ENCODE data around the gene ZNF76.

ZNF76 gene

GRCh38 chr6:35237476-35237875, 22.1 kb upstream of the ZNF76 start:
- DNase-seq (ENCODE audit: low spot score) = no peak

GRCh38 chr6:35238843-35239289, 20.7 kb upstream of the ZNF76 start:
- no peak for DNase-seq (ENCODE audit: low spot score)

DNA sequence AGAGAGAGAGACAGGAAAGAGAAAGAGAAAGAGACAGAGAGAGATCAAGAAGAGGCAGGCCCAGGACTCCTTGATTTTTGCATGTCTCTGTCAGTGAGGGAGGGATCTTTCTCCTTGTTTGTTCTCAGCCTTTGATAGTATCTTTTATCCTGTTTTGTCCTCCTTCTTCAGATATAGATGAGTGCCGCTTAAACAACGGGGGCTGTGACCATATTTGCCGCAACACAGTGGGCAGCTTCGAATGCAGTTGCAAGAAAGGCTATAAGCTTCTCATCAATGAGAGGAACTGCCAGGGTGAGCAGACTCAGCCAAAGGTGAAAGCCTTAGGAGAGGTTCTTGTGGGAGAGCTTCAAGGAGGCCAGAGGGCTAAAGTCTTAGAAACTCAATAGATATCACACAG, 20.0 kb upstream of the ZNF76 start:
- DNase-seq (ENCODE audit: low spot score) = no peak

DNA sequence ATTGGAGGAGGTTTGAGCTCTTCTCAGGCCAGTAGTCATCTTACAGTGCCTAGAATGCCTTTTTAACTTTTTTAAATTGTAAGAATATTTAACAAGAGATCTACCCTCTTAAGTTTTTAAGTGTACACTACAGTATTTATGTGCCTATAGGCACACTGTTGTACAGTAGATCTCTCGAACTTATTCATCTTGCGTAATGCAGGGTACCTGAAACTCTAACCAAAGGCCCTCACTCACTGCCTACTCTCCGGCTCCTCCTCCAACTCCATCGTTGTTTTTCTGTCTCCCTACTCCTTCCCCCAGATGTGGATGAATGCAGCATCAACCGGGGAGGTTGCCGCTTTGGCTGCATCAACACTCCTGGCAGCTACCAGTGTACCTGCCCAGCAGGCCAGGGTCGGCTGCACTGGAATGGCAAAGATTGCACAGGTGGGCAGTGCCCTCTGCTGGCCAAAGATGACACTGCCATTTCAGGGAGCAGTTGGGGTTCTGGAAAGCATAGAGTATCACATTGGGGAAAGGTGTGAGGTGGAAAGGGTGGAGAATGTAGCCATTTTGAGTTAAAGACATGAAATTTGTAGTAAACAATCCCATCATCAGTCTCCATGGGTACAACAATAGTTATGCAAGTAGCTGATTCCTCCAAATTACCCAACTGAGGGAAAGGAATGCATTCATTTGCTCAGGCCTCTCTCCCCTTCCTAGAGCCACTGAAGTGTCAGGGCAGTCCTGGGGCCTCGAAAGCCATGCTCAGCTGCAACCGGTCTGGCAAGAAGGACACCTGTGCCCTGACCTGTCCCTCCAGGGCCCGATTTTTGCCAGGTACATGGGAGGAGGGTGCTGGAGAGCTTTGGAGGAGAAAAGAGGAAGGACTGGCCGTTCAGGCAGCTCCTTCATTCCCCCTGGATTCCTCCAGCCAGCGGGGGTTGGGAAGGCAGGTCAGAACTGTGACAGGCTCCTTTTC, 18.4 kb upstream of the ZNF76 start:
- peak; percentile 82 for DNase-seq (ENCODE audit: low spot score)

- DNase-seq (ENCODE audit: low spot score) = no peak
Observed at GRCh38 chr6:35242486-35242885, 17.0 kb upstream of the ZNF76 start.

DNA sequence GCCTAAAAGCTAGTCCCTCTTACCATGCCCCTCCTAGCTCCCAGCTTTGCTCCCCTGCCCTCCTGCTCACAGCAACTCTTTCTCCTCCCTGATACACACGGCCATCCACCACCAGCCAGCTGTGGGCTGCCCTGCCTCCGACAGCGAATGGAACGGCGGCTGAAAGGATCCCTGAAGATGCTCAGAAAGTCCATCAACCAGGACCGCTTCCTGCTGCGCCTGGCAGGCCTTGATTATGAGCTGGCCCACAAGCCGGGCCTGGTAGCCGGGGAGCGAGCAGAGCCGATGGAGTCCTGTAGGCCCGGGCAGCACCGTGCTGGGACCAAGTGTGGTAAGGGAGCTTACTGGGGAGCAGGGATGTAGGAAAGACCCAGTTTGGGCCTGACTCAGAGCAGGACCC, 16.6 kb upstream of the ZNF76 start:
- no peak for DNase-seq (ENCODE audit: low spot score)

- DNase-seq (ENCODE audit: low spot score) = no peak
Observed at GRCh38 chr6:35243386-35243958, 16.1 kb upstream of the ZNF76 start.

- DNase-seq (ENCODE audit: low spot score) = no peak
Observed at GRCh38 chr6:35244551-35244950, 15.0 kb upstream of the ZNF76 start.

- DNase-seq (ENCODE audit: low spot score) = no peak
Observed at GRCh38 chr6:35247642-35248231, 11.8 kb upstream of the ZNF76 start.

- no peak for DNase-seq (ENCODE audit: low spot score)
Observed at GRCh38 chr6:35248300-35248699, 11.2 kb upstream of the ZNF76 start.

DNA sequence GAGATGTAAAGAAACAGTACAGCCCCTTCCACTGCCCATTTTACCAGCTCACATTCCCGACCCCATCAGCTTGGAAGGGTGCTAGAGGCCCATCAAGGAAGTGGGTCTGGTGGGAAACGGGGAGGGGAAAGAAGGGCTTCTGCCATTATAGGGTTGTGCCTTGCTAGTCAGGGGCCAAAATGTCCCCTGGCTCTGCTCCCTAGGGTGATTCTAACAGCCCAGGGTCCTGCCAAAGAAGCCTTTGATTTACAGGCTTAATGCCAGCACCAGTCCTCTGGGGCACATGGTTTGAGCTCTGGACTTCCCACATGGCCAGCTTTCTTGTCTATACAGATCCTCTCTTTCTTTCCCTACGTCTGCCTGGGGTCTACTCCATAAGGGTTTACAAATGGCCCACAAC, 10.6 kb upstream of the ZNF76 start:
- DNase-seq (ENCODE audit: low spot score) = no peak

DNA sequence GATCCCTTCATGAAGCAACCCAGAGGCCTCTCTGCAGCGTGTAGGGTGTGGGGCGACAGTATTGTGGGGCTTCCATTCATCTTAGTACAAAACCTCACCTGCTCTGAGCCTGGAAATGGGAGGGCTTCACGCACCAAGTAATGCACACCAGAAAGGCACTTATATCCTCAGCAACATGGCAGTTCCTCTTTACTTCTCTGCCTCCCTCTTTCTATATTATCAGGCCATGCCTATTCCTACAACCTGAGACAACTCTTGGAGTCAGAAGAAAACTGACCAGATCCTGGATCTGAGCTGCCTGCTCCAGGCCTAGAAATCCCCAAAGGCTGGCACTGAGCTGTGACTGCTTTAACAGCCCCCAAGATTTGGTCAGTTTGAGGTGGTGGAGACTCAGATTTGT, 7.6 kb upstream of the ZNF76 start:
- DNase-seq (ENCODE audit: low spot score) = no peak

GRCh38 chr6:35253249-35253648, 6.3 kb upstream of the ZNF76 start:
- no peak for DNase-seq (ENCODE audit: low spot score)

DNA sequence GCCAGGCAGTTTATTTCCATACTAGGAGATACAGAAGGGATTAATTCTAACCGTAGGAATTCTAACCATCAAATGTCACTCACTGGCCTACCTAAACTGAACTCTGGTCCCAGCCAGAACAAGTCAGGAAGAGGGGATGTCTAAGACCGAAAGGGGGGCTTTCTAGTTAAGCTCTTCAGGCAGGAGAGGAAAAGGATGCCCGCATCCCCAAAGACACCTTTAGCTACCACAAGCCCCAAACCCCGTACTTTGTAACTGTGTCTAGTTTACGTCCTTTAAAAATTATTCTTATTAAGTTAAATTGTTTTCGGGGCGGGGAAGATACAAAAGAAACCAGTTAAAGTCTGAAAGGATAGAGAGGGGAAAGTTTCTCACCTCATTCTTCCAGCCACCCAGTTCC, 1.2 kb upstream of the ZNF76 start:
- no peak for DNase-seq (ENCODE audit: low spot score)

GRCh38 chr6:35258858-35259193, 709 bp upstream of the ZNF76 start:
- peak; percentile 58 for DNase-seq (ENCODE audit: low spot score)

DNA sequence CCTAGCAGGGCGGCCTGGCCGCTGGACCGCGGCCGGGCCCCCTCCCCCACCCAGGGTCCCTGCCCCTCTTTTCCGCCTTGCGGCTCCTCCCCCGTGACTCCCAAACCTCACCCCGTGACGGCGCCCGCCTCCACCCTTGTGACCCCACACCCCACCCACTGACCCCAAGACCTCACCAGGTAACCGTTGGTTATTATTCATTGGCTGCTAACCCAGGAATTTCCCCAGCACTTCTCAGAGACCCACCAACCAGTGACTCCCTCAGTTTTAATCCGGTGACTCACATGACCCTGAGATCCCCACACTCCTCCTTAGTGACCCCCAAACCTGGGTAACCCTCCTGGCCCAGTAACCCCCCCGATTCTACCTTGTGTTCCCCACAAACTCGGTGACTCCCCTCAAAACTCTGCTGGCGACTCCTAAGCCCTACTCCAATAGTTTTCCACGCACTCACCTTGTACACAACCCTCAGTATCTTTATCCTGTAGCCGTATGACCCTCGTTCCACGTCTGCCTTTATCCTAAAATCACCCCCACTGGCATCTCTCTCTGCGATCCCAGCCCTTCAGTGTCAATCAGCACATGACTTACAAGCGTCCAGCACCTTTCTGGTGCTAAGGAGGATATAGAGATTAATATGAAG, 534 bp downstream of the ZNF76 start:
- peak; percentile 64 for DNase-seq (ENCODE audit: low spot score)

DNA sequence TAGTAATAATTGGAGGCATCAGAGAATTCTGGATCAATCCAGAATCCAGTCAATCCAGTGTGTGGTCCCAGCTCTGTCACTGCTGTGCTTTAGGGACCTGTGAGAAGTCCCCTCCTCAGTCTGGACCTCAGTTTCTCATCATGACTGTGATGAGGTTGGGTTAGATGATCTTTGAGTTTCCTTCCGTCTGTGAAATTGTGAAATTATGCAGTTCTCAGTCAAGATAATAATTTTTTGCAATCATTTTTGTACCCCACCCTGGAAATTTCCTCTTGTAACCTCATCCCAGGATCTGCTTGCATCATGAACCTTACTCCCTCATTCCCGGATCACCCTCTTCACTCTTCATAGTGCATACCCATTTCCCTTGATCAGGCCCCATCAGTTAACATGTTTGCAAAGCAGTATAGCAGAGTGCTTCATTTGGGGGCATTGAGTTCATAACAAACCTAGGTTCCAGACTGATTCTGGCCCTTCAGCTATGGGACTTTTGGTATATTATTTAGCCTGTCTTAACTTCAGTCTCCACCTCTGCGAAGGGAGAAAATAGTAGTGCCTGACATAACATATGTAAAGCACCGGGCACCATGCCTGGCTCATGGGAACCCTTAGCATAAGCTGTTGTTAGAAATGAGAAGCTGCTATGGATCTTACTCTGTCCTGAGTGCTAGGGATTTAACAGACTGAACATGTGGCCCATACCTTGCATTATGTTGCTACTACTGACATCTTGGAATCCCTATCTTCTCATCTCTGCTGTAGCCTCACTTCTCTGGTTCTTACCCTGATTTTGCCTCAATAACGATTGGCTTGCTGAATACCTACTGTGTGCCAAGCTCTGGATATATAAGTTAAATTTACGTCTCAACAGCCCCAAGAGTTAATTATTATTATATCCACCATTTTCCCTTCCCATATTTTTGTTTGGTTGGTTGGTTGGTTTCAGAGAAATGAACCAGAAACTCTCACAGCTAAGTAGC, 1.3 kb downstream of the ZNF76 start:
- no peak for DNase-seq (ENCODE audit: low spot score)

DNA sequence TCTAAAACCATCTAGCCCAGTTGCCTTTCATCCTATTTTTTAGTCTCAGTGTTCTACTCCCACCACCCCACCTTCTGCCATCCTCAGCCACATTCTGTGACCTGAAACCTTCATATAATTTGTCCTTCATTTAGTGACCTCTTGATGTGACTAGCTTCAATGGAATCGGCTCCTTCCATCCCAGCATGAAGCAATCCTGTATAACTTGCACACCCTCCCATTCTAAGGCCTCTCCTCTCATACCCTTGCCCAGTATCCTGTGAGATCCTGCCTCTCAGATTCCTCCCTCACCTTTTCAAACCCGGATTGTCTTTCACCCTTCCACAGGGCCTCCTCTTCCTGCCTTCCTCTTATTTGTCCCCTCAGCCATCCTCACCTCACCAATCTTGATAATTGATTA, 3.1 kb downstream of the ZNF76 start:
- peak; percentile 41 for DNase-seq (ENCODE audit: low spot score)

- no peak for DNase-seq (ENCODE audit: low spot score)
Observed at GRCh38 chr6:35264550-35265274, 5.2 kb downstream of the ZNF76 start.

- no peak for DNase-seq (ENCODE audit: low spot score)
Observed at GRCh38 chr6:35265523-35265922, 6.0 kb downstream of the ZNF76 start.

DNA sequence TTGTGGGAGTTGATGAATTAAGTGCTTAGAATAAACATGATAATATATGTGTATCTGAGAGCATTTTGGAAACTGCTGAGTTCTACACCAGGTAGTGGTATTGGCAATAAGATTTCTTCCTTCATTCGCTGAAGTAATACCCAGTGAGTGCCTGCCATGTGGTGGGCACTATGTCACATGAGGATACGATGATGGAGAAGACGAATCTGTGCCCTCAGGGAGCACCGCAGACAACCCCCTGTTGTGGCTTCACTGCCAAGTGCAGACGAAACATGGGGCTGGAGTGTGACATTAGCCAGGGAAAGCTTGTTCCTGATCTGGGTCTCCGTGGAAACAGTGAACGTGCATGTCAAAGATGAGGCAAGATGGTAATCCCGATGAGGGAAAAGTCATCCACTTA, 7.9 kb downstream of the ZNF76 start:
- DNase-seq (ENCODE audit: low spot score) = no peak

All from AG08396 (cell line).